Endothelial cell of umbilical vein (primary cell): ENCODE data around the gene USP4. TPM values are rescaled to one million over a fixed set of nuclear protein-coding genes. Genes with fewer than 3 reads are reported as not detected.

Experiments used
- BruUV-seq: library from RNA; stranded (reverse); fragments of 400-500 nt; replicated peaks from 2 replicates; lab custom pipeline; 2021; lab: Mats Ljungman, UMichigan
- CTCF ChIA-PET: fragments of 300-600, 350-600 bp; sonication (Branson Sonifier 250); formaldehyde crosslinking; loops from one replicate; lab custom pipeline; 2021; ENCODE audit warnings: antibody characterized with exemption, inconsistent platforms; lab: Charles Lee
- POLR2A ChIA-PET: fragments of 300-600, 350-600 bp; sonication (Branson Sonifier 250); formaldehyde crosslinking; loops from one replicate; lab custom pipeline; 2021; ENCODE audit warnings: antibody characterized with exemption, inconsistent platforms; lab: Charles Lee
- DNase-seq: peaks from one replicate; pipeline ENCODE4 v3.0.0-alpha.2; 2011; ENCODE audit warnings: low read depth, low spot score
- FAIRE-seq: peaks from 2 replicates; lab custom pipeline; 2011; peaks lifted over from hg19 to GRCh38; lab: Jason Lieb, UNC
- H2AFZ ChIP-seq: 2 replicates; pipeline ENCODE4 v1.6.0; 2012; ENCODE audit warnings: low read depth, low read length, control low read depth, inconsistent platforms
- H3K27ac ChIP-seq: 2 replicates; pipeline ENCODE4 v1.5.1; 2011; ENCODE audit warnings: low read depth, mild to moderate bottlenecking, control low read depth, low read length, moderate library complexity; ENCODE audit not compliant: insufficient read depth
- H3K27me3 ChIP-seq, 2 experiments: 2 replicates each; pipeline versions ENCODE4 v1.6.0 to v1.6.1; 2011; ENCODE audit warnings: low read length in 2 of 2, mixed read lengths in 1 of 2; ENCODE audit not compliant: control insufficient read depth in 2 of 2, insufficient read depth in 2 of 2
- H3K36me3 ChIP-seq, 2 experiments: 2 replicates in 1 of 2; 3 replicates in 1 of 2; pipeline ENCODE4 v1.5.1; 2011; ENCODE audit warnings: low read length in 2 of 2, mild to moderate bottlenecking in 1 of 2, moderate library complexity in 1 of 2; ENCODE audit not compliant: control insufficient read depth in 2 of 2, insufficient read depth in 2 of 2; ENCODE audit errors: extremely low read depth in 1 of 2
- H3K4me1 ChIP-seq: 3 replicates; pipeline ENCODE4 v1.5.1; 2011; ENCODE audit warnings: mild to moderate bottlenecking, low read length; ENCODE audit not compliant: control insufficient read depth, insufficient read depth; ENCODE audit errors: extremely low read depth
- H3K4me2 ChIP-seq: 2 replicates; pipeline ENCODE4 v1.6.1; 2011; ENCODE audit warnings: low read length, control low read depth, mixed read lengths; ENCODE audit not compliant: insufficient read depth
- H3K4me3 ChIP-seq, 3 experiments: fragments of 200-600 bp in 1 of 3; sonication (generic), shearing (Covaris generic) in 1 of 3; replicated peaks in 1 of 3; 2 replicates each; pipeline ENCODE4 v1.5.1; 2011 to 2016; ENCODE audit warnings: control low read depth in 3 of 3, low read length in 3 of 3, mild to moderate bottlenecking in 2 of 3, inconsistent platforms in 1 of 3, low read depth in 1 of 3, moderate library complexity in 1 of 3; ENCODE audit not compliant: insufficient read depth in 1 of 3
- H3K79me2 ChIP-seq: 2 replicates; pipeline ENCODE4 v1.6.0; 2012; ENCODE audit warnings: low read length, inconsistent platforms; ENCODE audit not compliant: control insufficient read depth, insufficient read depth
- H3K9ac ChIP-seq: replicated peaks from 2 replicates; pipeline ENCODE3; 2011; ENCODE audit warnings: low read length, control low read depth; ENCODE audit not compliant: insufficient read depth; ENCODE audit errors: extremely low read depth
- H3K9me1 ChIP-seq: replicated peaks from 3 replicates; pipeline ENCODE4 v1.6.0; 2011; ENCODE audit warnings: mild to moderate bottlenecking, low read length; ENCODE audit not compliant: control insufficient read depth, insufficient read depth; ENCODE audit errors: extremely low read depth
- H3K9me3 ChIP-seq: replicated peaks from 2 replicates; pipeline ENCODE4 v1.5.1; 2012; ENCODE audit warnings: low read length, inconsistent platforms; ENCODE audit not compliant: control insufficient read depth, insufficient read depth
- H4K20me1 ChIP-seq: replicated peaks from 2 replicates; pipeline ENCODE3; 2011; ENCODE audit warnings: mild to moderate bottlenecking, low read length; ENCODE audit not compliant: control insufficient read depth, insufficient read depth; ENCODE audit errors: extremely low read depth
- CTCF ChIP-seq, 2 donors: IDR thresholded peaks; 1 replicate in 1 of 2; 2 replicates in 1 of 2; pipeline ENCODE4 v1.5.1; 2011; ENCODE audit warnings: low read length in 2 of 2, mild to moderate bottlenecking in 2 of 2, moderate library complexity in 2 of 2, control low read depth in 1 of 2, inconsistent platforms in 1 of 2, low read depth in 1 of 2; ENCODE audit not compliant: insufficient read depth in 1 of 2; ENCODE audit errors: extremely low read depth in 1 of 2
- EZH2 ChIP-seq: IDR thresholded peaks from 2 replicates; pipeline ENCODE4 v1.6.1; 2012; ENCODE audit warnings: borderline replicate concordance, low read depth, mild to moderate bottlenecking, moderate library complexity, low read length, inconsistent platforms; ENCODE audit not compliant: severe bottlenecking
- FOS ChIP-seq: IDR thresholded peaks from 2 replicates; pipeline ENCODE4 v1.6.1; 2011; ENCODE audit warnings: mild to moderate bottlenecking, low read length, moderate library complexity, borderline replicate concordance; ENCODE audit not compliant: insufficient read depth
- GATA2 ChIP-seq: IDR thresholded peaks from 2 replicates; pipeline ENCODE4 v1.7.0; 2011; ENCODE audit warnings: low read depth, mild to moderate bottlenecking, moderate library complexity, mixed read lengths, low read length; ENCODE audit not compliant: insufficient read length, insufficient read depth
- JUN ChIP-seq: IDR thresholded peaks from 2 replicates; pipeline ENCODE4 v1.6.1; 2011; ENCODE audit warnings: borderline replicate concordance, low read depth; ENCODE audit not compliant: insufficient read length, insufficient read depth
- MAX ChIP-seq: IDR thresholded peaks from 2 replicates; pipeline ENCODE4 v1.6.1; 2011; ENCODE audit not compliant: insufficient read depth, insufficient read length
- MYC ChIP-seq: IDR thresholded peaks from one replicate; pipeline ENCODE4 v1.6.1; 2011; ENCODE audit warnings: mild to moderate bottlenecking, low read depth, low read length
- POLR2A ChIP-seq: IDR thresholded peaks from 2 replicates; pipeline ENCODE4 v1.6.1; 2012; ENCODE audit warnings: low read depth, mild to moderate bottlenecking, control low read depth, low read length
- POLR2AphosphoS5 ChIP-seq: IDR thresholded peaks from 2 replicates; pipeline ENCODE4 v1.6.1; 2012; ENCODE audit warnings: low read depth, mild to moderate bottlenecking, control low read depth, low read length, moderate library complexity; ENCODE audit not compliant: insufficient read depth
- dilution Hi-C: fragments of 300-500 bp; cut with MboI; formaldehyde crosslinking; loops from one replicate; pipeline ENCODE4 v1.15.0; 2019; ENCODE audit warnings: low sequenced_read_pairs; ENCODE audit not compliant: extremely low pct_ligation_motif_present
- intact Hi-C: fragments of 100-400 bp; cut with micrococcal nuclease; formaldehyde crosslinking; loops from one replicate; pipeline ENCODE4 v1.10.0; 2022
- polyA plus RNA-seq, 4 experiments: library from polyadenylated mRNA; depleted of rRNA in 3 of 4; stranded (reverse) in 3 of 4; unstranded in 1 of 4; fragments of >200 nt; gene quantifications; 2 replicates each; pipeline versions ENCODE4 v1.2.1 to v1.2.3, GENCODE V29; 2011 to 2012; ENCODE audit warnings: missing spikeins in 1 of 4
- total RNA-seq: library from RNA; stranded (reverse); gene quantifications from 2 replicates; pipeline ENCODE4 v1.2.3, GENCODE V29; 2021

USP4 gene
- total and polyA plus RNA-seq, 2 donors (not counting 3 experiments of a cell fraction or from before 2014, with no cell fraction given) = 39.1 to 61.3 TPM

GRCh38 chr3:49255112-49255511 is 84.7 kb downstream of the USP4 start:
- BruUV-seq = no TSS peak
- no peaks in the 10 kb centered on the region for H3K9me1 ChIP-seq
- H4K20me1 ChIP-seq = no peaks in the 10 kb centered on the region
- H3K79me2 ChIP-seq = no peaks in the 10 kb centered on the region
- no peak overlapping the region for H3K27ac ChIP-seq
- intact Hi-C loops = no loop called here
- no peak overlapping the region for H2AFZ ChIP-seq
- DNase-seq (no peak), FAIRE-seq (no peak)
- no peaks in the 10 kb centered on the region for H3K36me3 ChIP-seq
- no peaks in the 10 kb centered on the region for H3K4me1 ChIP-seq
- H3K4me2 ChIP-seq = no peak overlapping the region
- H3K9me3 ChIP-seq = no peaks in the 10 kb centered on the region
- dilution Hi-C loops = no loop called here
- no peak overlapping the region for H3K9ac ChIP-seq
- no peaks in the 10 kb centered on the region for H3K27me3 ChIP-seq
- ChIA-PET CTCF (interaction anchor here (1.1 to 1.4 kb wide), 2 partner anchors 12 to 84 kb away, joined by 4 to 7 read pairs; partner anchors contain the start of gene KLHDC8B), POLR2A (no interaction called here)
- TF ChIP-seq EZH2 (no peak), MYC (no peak), POLR2AphosphoS5 (no peak), CTCF (IDR thresholded peaks at IDR 0.05; ENCODE audit: extremely low read depth in 1 of 2, insufficient read depth in 1 of 2, low read depth in 1 of 2, low read length in 2 of 2) (no peak), MAX (no peak), GATA2 (no peak), POLR2A (no peak), FOS (no peak), JUN (no peak)
- no peak overlapping the region for H3K4me3 ChIP-seq
